WI38 (cell line): ENCODE measurements around the gene PAIP1.

Experiments
- H3K4me3 ChIP-seq: 2 replicates; pipeline ENCODE4 v1.5.1; 2011; ENCODE audit warnings: low read depth, mild to moderate bottlenecking, control low read depth, low read length
- CTCF ChIP-seq: IDR thresholded peaks from 2 replicates; pipeline ENCODE4 v1.5.1; 2012; ENCODE audit warnings: low read depth, mild to moderate bottlenecking, control low read depth, low read length

PAIP1 gene

GRCh38 chr5:43536972-43537371 lies 19.9 kb downstream of the PAIP1 start:
- no peak overlapping the region for H3K4me3 ChIP-seq
- TF ChIP-seq CTCF = no peak

GRCh38 chr5:43533646-43534045 lies 23.2 kb downstream of the PAIP1 start:
- no peak for TF ChIP-seq CTCF
- H3K4me3 ChIP-seq = no peak overlapping the region

- no peak for TF ChIP-seq CTCF
These were observed 26.2 kb downstream of the PAIP1 start for GRCh38 chr5:43530648-43531047.

DNA sequence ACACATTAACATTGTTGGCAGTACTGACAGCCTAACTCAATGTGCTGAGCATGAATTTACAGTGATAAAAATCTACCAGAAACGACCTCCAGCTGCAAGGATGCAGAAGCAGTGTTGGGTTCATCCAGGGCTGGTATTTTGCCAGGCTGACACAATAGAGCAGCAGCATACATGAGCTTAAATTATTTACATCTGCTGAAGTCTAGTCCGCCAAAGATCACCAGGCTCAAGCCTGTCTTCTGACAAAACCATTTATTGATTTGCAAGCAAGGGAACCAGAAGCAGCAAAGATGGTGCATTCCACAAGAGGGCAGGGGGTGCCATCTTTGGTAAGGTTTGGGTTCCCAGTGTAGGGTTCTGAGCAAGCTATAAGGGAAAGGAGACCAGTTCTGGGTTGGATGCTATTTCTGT lies 33.2 kb downstream of the PAIP1 start:
- no peak for TF ChIP-seq CTCF
- no peak overlapping the region for H3K4me3 ChIP-seq

More at GRCh38 chr5:43530648-43531047, 26.2 kb downstream of the PAIP1 start:
- no peak overlapping the region for H3K4me3 ChIP-seq

DNA sequence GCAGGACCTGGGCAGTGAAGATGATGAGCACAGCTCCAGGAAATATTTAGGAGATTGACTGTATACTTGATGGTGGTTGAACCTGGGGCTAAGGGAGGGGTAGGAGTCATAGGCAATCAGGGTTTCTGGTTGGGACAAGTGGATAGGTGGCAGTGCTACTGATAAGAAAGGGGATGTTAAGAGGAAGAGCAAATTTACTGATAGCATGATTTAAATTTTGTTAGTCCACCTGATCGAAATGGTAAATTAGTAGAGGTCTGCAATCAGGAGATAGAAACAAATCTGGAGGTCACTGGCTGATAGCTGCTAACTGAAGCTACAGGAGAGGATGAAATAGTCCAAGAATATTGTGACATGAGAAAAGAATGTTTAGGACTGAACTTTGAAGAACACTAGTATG lies 36.3 kb downstream of the PAIP1 start:
- no peak overlapping the region for H3K4me3 ChIP-seq

DNA sequence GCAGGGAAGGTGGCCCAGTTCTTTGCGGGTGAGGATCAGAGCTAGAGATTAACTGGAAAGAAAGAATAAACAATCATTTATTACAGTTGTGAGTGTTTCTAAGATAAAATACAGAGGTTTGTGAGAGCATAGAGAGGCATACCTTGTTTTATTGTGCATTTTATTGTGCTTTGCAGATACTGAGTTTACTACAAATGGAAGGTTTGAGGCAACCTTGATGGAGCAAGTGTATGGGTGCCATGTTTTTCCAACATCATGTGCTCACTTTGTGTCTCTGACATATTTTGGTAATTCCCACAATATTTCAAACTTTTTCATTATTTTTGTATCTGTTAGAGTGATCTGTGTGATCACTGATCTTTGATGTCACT lies 41.2 kb downstream of the PAIP1 start:
- TF ChIP-seq CTCF = no peak
- peak overlapping the region; percentile 90 for H3K4me3 ChIP-seq

More for the DNA sequence above, 36.3 kb downstream of the PAIP1 start:
- TF ChIP-seq CTCF = no peak

DNA sequence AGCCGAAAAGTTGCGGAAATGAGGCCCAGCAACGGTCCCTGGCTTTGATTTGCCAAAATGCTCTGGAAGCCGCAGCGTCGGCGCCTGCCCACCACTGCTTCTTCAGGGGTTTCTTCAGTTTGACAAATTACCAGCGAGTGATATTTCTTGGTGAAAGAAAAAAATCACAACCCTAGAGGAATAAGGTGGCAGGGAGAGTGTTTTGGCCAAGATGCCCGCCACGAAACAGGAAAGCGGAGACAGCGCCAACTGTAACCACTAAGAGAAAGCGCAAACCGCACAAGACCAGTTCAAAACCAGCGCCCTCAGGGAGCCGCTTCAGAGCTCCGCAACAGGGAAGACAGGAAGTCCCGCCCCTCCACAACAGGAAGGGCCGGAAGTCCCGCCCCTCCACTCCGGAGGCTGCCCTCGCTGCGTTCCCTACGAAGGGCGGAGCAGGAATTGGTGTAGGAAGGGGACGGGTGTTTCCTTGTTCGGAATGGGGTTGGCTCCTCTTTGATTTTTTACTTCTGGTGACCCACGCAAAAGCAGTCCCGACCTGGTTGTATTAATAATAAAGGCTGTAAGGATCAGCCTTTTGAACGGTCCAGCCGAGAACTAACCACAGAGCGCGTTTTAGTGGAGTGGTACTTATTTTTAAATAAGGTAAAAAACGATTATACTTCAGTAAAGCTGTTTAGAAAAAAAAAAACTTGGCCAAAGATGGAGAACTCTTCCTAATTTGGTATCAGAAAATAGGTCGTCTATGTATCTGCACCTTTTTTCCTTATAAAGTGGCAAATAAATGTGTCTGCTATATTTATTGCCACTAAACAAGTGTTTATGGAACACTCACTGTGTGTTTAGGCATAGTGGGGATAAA lies 41.8 kb downstream of the PAIP1 start, which contains the start of gene C5orf34:
C5orf34 (minus strand) TSS at position 333 of the 862 bp plus-strand sequence. CDS start 5,809 bp downstream, outside the sequence.
- no peak for TF ChIP-seq CTCF
- H3K4me3 ChIP-seq = peak within 1 kb of the TSS; percentile 90
